T-helper 1 cell treated with Interleukin-12 subunit alpha and Interleukin-12 subunit beta and Interleukin-4 antibody, amounts not matched to agents 30 ng/mL and 1 ng/mL, for 36 hours (primary cell): ENCODE measurements around the gene CDO1. TPM values are rescaled to one million over a fixed set of nuclear protein-coding genes. Genes with fewer than 3 reads are reported as not detected.
"Not testable (repeated sequence)": the region's sequence is repeated elsewhere in the genome, so short reads cannot be mapped to it uniquely, and the experiment has no call there.

Experiments
- intact Hi-C: fragments of 100-400 bp; cut with micrococcal nuclease; formaldehyde crosslinking; loops from one replicate; pipeline ENCODE4 v1.15.1; 2024
- total RNA-seq: library from RNA; stranded (reverse); gene quantifications from 2 replicates; pipeline ENCODE4 v1.2.3, GENCODE V29; 2022

Gene CDO1
- total RNA-seq, 1 donor from 2014 or later = 0.61 TPM

DNA sequence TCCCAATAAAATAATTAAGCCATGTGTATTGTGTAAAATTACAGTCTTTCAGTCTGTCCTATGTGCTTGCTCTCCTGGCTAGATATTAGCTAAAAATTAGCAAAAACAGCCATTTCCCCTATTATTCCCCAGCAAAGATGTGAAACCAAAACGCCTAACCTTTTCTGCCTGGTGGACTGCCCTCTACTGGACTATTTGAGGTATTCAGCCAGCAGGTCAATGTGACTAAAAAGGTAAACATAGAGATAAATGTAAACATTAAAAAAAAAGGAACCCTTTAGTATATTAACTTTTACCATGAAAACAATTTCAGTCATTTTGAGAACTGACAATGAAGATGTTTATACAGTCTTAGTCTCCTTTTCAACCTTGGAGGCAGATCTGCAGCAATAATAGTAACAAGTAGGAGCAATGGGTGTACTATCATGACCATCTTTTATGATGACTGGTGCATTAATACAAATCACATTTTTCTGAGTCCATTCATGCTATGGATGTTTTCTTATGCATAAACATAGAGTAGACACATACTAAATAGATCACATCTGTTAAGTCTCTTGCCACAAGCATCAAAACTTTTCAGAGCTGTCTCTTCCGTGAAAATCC, 14.8 kb upstream of the CDO1 start:
- intact Hi-C loops = loop anchor here (1.0 to 2.0 kb wide), 5 partner anchors 10 to 522 kb away; partner anchors contain the start of genes AP3S1, ATG12 and TMED7

- intact Hi-C loops = loop anchor here (2.0 kb wide), 2 partner anchors 203 to 521 kb away; partner anchors contain the start of gene TMED7
These were observed 13.5 kb upstream of the CDO1 start for GRCh38 chr5:115829913-115830312.

GRCh38 chr5:115825948-115826347, 9.5 kb upstream of the CDO1 start:
- intact Hi-C loops = no loop called here

DNA sequence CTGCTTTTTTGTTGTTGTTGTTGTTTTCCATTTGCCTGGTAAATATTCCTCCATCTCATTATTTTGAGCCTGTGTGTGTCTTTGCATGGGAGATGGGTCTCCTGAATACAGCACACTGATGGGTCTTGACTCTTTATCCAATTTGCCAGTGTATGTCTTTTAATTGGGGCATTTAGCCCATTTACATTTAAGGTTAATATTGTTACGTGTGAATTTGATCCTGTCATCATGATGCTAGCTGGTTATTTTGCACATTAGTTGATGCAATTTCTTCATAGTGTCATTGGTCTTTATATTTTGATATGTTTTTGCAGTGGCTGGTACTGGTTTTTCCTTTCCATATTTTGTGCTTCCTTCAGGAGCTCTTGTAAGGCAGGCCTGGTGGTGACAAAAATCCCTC, 8.5 kb upstream of the CDO1 start:
- intact Hi-C loops = not testable (repeated sequence)

DNA sequence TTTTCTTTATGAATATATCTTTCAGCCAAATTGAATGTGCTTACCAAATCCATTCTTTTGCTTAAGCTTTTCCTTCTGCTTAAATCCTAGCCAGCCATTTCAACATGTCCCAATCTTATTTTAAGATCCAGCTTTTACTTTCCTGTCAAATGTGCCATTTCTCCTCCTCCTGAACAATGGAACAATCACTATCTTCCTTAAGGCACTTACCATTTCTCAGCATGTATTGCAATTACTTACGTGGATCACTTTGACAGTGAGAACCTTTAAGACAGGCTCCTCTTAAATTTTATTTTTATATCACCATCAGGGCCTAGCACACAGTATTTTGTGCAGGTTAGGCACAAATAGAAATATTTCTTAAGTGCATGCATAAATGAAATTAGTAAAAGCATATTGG, 4.4 kb upstream of the CDO1 start:
- intact Hi-C loops = no loop called here

- intact Hi-C loops = loop anchor here (10.0 kb wide), 1 partner anchor 756 kb away; the partner anchor contains the start of gene SEMA6A
These were observed 2.4 kb upstream of the CDO1 start for GRCh38 chr5:115818821-115819220.

DNA sequence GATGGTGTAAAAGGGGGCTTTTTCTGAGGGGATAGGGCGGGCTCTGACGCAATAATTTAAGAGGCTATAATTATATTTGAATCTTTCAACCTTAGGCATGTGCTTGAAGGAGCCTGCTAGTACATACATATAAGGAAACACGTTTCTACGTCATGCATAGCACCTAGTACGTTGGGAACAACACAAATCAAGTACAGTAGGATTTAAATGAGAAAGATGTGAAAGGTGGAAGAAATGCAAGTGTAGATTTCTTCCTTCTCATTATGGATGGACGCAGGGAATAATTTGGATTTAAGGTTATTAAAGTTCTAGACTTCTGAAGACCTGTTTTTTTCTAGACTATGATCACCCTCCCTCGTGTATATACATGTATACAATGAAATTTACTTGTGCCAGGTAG, 927 bp upstream of the CDO1 start:
- intact Hi-C loops = loop anchor here (10.0 kb wide), 1 partner anchor 757 kb away; the partner anchor contains the start of gene SEMA6A

- intact Hi-C loops = loop anchor here (10.0 kb wide), 1 partner anchor 759 kb away; the partner anchor contains the start of gene SEMA6A
These were observed 700 bp downstream of the CDO1 start for GRCh38 chr5:115815693-115816225.

DNA sequence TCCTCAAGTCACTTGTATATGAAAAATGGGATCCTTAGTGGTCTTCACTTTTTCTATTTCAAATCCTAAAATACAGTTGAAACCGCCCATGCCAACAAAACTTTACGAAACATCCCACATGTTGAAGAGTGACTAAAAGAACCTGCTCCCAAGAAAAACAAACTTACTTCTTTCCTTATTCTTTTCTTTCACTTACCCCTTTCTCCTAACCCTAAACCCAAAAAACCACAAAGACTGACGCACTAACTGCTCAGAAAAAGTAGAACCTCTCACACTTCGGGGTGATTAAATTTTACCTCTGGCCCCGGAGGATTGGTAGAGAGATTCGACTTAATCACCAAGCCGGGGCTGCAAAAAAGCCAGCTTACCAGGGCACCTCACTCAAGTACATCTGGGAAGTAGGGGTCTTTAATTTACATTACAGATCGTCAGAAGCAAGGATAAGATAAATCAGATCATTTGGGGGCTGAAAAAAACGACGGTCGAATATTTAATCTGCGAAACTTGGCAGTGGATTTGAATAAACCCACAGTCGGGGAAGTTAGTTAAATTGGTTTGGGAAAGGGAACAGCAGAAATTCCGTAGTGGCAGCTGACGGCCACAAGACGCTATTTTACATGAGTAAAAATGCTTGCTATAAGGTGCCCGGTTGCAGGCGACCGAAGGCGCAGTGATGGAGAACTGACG, 1.3 kb downstream of the CDO1 start:
- intact Hi-C loops = loop anchor here (10.0 kb wide), 1 partner anchor 760 kb away; the partner anchor contains the start of gene SEMA6A

GRCh38 chr5:115813719-115814118, 2.7 kb downstream of the CDO1 start:
- intact Hi-C loops = loop anchor here (10.0 kb wide), 1 partner anchor 761 kb away; the partner anchor contains the start of gene SEMA6A

GRCh38 chr5:115812372-115812771, 4.1 kb downstream of the CDO1 start:
- intact Hi-C loops = loop anchor here (10.0 kb wide), 1 partner anchor 762 kb away; the partner anchor contains the start of gene SEMA6A

DNA sequence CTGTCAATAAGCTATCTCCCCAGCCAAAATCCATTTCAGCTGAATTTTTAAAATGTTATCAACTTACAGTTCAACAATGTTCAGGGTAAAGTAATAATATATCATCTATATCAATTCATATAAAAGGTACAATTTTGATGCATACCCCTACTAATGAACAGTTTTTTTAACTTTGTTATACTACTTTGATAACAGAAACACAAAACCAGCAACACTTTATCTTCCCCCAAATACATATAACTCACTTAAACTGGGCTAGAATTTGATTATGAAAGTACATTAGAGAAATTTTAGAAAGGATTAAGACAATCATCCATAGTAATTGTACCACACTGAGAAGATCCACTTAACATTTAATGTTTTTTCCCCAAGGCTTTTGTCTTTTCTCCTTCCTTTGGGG, 5.1 kb downstream of the CDO1 start:
- intact Hi-C loops = loop anchor here (10.0 kb wide), 1 partner anchor 763 kb away; the partner anchor contains the start of gene SEMA6A

GRCh38 chr5:115810761-115811160, 5.7 kb downstream of the CDO1 start:
- intact Hi-C loops = loop anchor here (10.0 kb wide), 1 partner anchor 764 kb away; the partner anchor contains the start of gene SEMA6A

DNA sequence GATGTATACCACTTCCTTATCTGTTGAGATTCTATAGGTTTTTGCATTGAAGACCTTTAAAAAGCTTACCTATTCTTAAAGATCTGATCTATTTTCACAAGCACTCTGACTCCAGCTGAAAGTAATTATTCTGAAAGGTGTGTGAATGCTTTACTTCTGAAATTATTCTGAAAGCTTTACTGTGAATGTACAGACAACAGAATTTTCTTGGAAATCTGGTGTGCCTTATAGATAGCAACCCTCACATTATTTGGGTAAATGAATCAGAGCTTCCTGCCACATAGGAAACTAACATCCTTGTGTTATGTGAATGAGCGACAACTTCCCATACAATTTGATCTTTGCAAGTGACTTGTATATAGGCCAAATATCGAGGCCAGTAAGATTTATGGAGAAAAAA, 6.5 kb downstream of the CDO1 start:
- intact Hi-C loops = loop anchor here (10.0 kb wide), 1 partner anchor 765 kb away; the partner anchor contains the start of gene SEMA6A

- intact Hi-C loops = not testable (repeated sequence)
These were observed 8.4 kb downstream of the CDO1 start for GRCh38 chr5:115808066-115808465.

DNA sequence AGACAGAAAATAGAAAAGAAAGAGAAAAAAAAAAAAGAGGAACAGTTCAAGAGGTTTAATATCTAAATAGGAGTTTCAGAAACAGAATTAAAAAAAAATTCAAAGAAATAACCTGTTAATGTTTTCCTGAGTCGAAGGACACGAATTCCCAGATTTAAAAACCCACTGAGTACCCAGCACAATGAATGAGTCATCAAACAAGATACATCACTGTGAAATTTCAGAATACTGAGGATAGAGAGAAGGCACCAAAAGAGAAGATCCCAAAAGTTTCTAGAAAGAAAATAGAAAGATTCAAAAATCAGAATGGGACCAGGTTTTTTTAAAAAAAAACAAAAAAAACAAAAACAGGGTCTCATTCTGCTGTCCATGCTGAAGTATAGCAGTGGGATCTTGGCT, 8.8 kb downstream of the CDO1 start:
- intact Hi-C loops = no loop called here

GRCh38 chr5:115806986-115807653, 9.3 kb downstream of the CDO1 start:
- intact Hi-C loops = no loop called here

GRCh38 chr5:115801984-115802383, 14.5 kb downstream of the CDO1 start:
- intact Hi-C loops = no loop called here

DNA sequence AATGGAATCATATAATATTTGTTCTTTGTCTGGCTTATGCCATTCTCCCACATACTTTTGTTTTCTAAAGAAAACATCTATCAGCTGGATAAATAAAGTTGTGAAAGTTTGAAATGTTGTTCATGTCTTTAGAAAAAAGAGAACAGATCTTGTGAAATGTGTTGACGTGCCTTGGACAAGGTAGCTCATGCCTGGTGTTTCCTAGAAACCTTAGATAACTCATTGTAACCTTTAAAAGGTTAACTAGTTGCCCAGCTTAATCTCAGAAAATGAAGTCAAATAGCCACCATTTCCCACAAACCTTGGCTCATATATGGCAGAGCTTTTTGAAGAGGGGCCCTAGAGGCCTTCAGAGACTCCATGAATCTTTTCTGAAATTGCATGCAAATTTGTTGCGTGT, 15.3 kb downstream of the CDO1 start:
- intact Hi-C loops = no loop called here

DNA sequence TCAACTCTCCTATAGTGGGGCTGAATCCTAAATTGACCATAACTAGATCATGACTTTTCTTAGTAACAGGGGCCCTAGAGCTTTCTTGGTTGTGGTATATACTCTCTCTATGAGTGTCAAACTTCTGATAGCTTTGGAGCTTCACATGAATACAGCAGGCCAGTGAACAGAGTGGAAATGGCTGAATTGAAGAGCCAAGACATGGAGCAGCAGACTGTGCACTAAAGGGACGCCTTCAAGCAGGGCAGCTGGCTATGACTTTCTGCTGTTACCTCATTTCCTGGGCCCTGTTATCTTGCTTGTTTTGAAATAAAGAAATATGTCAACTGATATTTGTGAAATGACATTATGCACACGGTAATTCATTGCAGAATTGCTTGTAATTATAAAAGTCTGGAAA, 16.4 kb downstream of the CDO1 start:
- intact Hi-C loops = no loop called here

DNA sequence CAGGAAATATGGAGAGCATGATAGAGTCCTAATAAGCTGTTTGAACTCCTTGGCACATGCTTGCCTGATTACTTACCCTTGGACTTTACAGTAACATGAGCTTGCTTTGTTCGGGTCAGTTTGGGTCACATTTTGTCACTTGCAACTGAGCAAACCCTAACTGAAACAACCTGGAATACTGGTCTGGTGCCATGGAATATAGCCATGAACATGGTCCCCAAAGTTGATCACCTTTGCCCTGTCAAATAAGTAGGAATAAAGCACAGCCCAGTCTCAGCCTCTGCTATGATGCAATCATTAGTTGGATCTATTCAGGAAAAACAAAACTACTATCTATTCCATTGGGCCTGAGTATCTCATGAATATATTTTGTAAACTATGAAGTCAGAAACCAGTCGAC, 18.2 kb downstream of the CDO1 start:
- intact Hi-C loops = no loop called here
